Posterior cingulate gyrus (tissue), 11 donors: ENCODE data around the gene MROH8.
"Not testable (repeated sequence)": the region's sequence is repeated elsewhere in the genome, so short reads cannot be mapped to it uniquely, and the experiment has no call there.

Experiments
- DNase-seq, 10 donors: peaks; one replicate each; pipeline versions ENCODE4 v3.0.0 to v3.0.0-alpha.2; 2020 to 2021; ENCODE audit warnings: mixed read lengths in 3 of 10
- intact Hi-C: fragments of 100-400 bp; cut with DNase I; formaldehyde crosslinking; loops from one replicate; pipeline ENCODE4 v1.15.1; 2023

MROH8 gene

GRCh38 chr20:37161830-37162549 lies 17.4 kb downstream of the MROH8 start:
- DNase-seq, result no peak
- intact Hi-C loops, result no loop called here

DNA sequence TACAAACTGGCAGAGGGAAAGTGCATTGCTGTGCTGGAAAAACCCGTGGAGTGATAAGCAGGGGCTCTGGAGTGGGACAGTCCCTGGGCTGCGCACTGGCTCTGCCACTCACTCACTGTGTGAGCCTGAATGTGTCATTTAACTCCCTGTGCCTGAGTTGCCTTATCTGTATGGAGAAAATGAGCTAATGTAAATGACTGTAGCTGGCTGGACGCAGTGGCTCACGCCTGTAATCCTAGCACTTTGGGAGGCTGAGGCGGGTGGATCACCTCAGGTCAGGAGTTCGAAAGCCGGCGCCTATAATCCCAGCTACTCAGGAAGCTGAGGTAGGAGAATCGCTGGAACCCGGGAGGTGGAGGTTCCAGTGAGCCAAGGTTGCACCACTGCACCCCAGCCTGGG lies 18.7 kb downstream of the MROH8 start:
- DNase-seq, result no peak
- intact Hi-C loops, result no loop called here

DNA sequence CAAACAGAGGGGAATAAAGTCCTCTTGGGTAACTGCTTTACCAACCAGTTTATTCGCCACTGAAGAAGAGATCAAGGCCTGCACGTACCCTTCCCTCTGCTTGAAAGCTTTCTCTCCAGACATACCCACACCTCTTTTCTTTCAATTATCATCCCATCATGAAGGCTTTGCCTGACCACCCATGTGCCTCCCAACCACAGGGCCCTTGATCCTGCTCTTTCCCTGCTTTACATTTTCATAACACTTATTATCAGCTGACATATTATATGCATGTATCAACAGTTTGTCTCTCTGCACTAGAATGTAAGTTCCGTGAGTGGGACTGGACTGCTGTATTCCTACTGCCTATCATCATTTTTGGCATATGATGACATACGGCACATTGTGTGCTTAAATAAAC lies 21.1 kb downstream of the MROH8 start:
- no peak for DNase-seq
- intact Hi-C loops, result no loop called here

- DNase-seq, result no peak
- intact Hi-C loops, result no loop called here
These were observed 23.4 kb downstream of the MROH8 start for GRCh38 chr20:37155987-37156386.

DNA sequence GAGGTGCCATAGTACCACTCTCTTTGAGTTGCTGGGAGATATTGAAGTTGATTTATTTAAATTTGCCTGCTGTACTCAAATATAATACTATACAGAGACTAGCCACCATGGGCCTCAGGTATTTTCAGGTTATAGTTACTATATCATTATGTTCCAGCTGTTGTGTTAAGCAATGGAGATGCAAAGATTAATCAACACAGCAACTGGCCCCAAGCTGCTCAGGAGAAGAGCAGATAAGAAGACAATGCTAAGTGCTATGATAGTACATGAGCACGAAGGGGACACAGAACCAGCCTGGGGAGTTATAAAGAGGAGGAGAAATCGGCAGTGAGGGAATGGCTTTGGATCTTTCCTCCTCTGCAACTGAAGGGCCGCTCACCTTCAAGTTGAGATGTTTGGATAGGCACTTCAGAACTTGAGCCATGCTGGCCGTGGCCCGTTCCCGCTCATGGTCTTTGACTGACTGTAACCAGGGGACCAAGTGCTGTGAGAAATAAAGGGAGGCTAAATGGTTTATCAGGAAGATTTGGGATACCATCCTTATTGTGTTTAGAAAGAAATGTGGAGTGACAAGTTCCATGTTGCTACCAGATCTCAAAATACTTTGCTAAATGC lies 24.6 kb downstream of the MROH8 start:
- no peak for DNase-seq

GRCh38 chr20:37152284-37152683 lies 27.1 kb downstream of the MROH8 start:
- no peak for DNase-seq
- intact Hi-C loops, result no loop called here

More for the DNA sequence above, 24.6 kb downstream of the MROH8 start:
- intact Hi-C loops, result no loop called here

DNA sequence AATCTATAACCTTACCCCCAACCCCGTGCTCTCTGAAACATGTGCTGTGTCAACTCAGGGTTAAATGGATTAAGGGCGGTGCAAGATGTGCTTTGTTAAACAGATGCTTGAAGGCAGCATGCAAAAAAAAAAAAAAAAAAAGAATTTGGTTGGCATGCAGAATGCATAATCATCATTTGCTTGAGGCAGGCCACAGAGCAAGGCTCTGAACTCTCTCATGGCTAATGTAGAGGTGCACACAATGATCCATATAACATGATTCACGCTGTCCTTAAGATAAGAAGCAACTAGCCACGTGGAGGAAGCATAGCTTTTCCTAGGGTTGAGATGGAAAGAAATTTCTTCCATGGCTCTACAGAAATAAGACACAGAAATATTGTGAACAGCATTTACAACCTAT lies 27.8 kb downstream of the MROH8 start:
- intact Hi-C loops, result no loop called here
- no peak for DNase-seq

- intact Hi-C loops, DNase-seq: not testable (repeated sequence)
These were observed 28.5 kb downstream of the MROH8 start for GRCh38 chr20:37150864-37151263.

DNA sequence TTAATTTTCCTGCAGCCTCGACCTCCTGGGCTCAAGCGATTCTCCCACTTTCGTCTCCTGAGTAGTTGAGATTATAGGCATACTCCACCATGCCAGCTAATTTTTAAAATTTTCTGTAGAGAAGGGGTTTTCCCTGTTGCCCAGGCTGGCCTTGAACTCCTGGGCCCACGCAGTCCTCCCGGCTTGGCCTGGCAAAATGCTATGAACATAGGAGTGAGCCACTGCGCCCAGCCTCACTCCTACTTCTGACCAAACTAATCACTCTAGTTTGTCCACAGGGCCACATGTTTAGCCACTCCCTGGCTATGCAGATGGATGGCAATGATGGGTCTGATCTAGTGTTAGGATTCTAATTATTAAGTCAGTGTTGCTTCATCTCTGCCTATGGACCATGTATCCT lies 32.1 kb downstream of the MROH8 start:
- no peak for DNase-seq
- intact Hi-C loops, result no loop called here

- DNase-seq, result no peak
- intact Hi-C loops, result no loop called here
These were observed 34.4 kb downstream of the MROH8 start for GRCh38 chr20:37144856-37145404.

DNA sequence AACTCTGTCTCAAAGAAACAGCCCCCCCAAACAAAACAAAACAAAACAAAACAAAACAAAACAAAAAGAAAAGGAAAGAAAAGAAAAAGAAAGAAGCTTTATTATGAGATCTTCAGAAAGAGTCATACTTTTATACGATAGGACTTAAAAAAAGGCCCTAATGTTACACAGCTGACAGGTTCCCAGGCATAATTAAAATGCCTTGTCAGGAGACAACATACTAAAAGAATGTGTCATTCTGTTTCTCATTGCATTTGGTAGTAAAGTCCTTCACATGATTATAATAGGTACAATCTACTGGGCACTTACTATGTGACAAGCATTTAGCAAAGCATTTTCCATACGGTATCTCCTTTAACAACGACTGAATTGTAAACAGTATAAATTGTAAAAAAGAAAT lies 36.6 kb downstream of the MROH8 start:
- DNase-seq, result no peak
- intact Hi-C loops, result no loop called here

GRCh38 chr20:37137547-37137946 lies 41.8 kb downstream of the MROH8 start:
- DNase-seq, result no peak
- intact Hi-C loops, result no loop called here

DNA sequence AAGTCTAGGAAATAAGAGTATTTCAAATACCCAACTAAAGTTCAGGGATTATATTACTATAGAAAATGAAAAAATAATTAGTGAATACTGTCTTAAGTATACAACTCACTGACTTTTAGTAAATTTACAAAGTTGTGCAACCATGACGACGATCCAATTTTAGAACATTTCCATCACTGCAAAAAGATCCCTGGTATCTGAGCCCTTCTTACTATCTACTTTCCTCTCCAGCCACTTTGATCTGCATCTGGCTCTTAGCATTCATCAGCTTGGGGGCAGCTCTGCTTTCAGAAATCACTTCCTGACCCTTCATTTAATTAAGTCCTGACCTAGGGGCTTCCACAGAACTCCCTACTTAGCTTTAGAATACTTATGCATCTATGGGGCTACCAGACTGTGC lies 45.4 kb downstream of the MROH8 start:
- DNase-seq, result no peak
- intact Hi-C loops, result no loop called here

DNA sequence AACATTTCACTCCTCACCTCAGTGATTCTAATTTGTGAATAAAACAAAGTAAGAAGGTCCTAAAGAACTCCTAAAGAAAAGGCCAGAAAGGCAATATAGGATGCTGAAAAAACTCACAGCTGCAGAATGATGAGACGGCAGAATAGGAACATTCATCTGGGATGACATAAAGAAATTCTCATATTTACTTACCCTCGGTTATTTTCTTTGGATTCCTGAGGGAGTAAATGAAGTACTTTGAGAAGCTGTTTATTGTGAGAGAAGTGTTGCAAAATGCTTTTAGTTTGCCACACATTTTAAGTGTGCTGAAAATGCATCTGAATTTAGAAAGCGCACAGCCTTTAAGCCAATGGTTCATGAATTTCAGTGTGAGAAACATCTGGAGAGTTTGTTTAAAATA lies 47.9 kb downstream of the MROH8 start:
- DNase-seq, result no peak
- intact Hi-C loops, result no loop called here

- no peak for DNase-seq
- intact Hi-C loops, result no loop called here
These were observed 50.5 kb downstream of the MROH8 start for GRCh38 chr20:37128803-37129202.

- intact Hi-C loops, DNase-seq: not testable (repeated sequence)
These were observed 53.1 kb downstream of the MROH8 start for GRCh38 chr20:37126290-37126689.

- intact Hi-C loops, result no loop called here
- DNase-seq, result no peak
These were observed 55.9 kb downstream of the MROH8 start for GRCh38 chr20:37123441-37123840.

- no peak for DNase-seq
- intact Hi-C loops, result no loop called here
These were observed 58.9 kb downstream of the MROH8 start for GRCh38 chr20:37120497-37120896.

GRCh38 chr20:37119356-37120036 lies 59.9 kb downstream of the MROH8 start:
- no peak for DNase-seq
- intact Hi-C loops, result no loop called here

DNA sequence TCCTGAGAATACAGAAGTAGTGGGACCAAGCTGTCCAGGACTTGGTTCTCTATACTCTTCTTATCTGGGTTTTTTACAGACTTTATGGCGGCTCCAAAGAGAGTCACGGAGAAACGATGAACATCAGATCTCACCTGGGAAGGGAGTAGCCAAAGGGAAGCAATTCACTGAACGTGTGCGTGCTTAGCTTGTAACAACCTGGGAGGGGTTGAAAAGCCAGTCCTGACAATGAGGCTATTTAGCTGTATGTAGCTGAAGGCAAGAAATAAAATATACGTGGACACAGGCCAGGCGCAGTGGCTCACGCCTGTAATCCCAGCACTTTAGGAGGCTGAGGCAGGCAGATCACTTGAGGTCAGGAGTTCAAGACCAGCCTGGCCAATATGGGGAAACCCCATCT lies 65.3 kb downstream of the MROH8 start:
- intact Hi-C loops, result no loop called here

GRCh38 chr20:37111926-37112455 lies 67.4 kb downstream of the MROH8 start:
- intact Hi-C loops, result no loop called here
- DNase-seq, result no peak

More for the DNA sequence above, 65.3 kb downstream of the MROH8 start:
- no peak for DNase-seq
